GM19351 (cell line): Measurements from ENCODE around the gene UBE2D2.

Experiments
- ATAC-seq: cut with Tn5 transposase; IDR thresholded peaks from one replicate; pipeline ENCODE4 v1.9.1; 2021; ENCODE audit warnings: mild to moderate bottlenecking, moderate library complexity; ENCODE audit not compliant: unreplicated experiment

The UBE2D2 gene

DNA sequence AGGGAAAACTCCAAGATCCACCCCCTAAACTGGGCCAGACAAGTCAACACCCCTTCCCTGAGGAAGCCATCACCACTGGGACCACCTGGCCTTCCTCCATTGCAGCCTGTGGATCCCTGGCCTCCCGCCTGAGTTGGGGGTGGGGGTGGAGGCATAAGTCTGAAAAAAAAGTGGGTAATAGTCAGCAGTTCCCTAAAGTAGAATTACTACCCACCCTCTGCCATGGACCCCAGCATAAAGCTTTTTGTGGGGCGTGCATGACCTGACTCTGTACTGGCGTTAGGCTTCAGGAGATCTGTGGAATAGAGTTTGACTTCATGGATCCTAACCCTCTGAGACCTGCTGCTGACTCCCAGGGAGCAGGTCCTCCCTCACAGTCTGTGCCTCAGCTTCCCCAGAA lies 85.0 kb downstream of the UBE2D2 start:
- ATAC-seq = no peak

DNA sequence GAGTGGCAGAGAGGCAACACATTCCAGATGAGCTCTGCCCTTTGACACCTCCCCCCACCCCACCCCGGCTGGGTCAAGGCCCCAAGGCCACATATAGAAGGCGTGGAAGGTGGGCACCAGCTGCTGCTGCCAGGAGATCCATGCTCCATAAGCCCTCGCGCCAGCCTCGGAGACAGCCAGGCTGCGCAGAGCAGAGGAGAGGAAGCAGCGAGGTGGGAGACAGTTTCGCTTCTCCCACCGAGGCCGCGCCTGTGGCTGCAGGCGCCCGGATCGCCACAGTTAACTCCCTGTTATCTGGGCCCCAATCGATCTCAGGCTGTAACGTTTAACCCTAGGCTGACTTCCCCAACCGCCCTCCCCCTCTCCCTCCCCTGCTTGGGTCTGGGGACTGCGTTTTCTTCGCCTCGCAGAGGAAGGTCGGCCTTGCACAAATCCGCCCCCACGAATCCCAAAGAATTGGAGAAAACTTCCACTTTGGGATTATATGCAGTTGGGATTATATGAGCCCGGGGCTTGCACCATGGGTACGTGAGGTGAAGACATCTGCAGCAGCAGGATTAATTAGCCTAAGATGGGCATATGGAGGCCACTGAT lies 85.9 kb downstream of the UBE2D2 start:
- no peak for ATAC-seq

DNA sequence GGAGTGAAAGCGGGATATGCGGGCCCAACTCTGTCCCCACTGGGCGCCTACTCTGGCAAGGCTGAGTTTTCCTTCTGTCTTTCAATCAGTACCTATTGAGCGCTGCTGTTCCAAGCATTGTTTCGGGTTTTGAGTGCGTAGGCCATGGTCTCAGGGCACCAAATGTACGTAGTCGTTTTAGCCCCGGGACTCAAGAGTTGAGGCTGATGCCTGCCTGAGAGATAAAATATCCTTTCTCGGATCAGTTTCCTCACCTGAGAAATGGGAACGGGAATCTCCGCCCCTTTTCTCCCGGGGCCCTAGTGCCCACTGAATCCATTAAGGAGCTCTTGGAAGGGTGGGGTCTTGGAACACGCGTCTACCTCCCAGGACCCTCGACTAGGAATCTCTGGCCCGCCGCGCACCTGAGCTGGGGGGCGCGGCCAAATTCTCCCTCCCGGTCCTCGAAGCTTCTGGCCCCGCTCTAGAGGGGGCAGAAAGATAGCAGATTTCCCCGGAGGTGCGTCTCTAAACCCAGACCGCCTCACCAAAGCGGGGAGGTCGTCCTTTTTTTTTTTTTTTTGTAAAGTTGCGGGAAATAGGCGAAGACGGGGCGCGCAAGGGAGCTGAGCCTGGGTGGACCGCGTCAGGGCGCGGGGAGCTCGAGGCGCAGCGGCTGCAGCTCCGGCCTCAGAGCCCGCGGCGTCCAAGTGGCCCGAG lies 86.5 kb downstream of the UBE2D2 start:
- no peak for ATAC-seq

DNA sequence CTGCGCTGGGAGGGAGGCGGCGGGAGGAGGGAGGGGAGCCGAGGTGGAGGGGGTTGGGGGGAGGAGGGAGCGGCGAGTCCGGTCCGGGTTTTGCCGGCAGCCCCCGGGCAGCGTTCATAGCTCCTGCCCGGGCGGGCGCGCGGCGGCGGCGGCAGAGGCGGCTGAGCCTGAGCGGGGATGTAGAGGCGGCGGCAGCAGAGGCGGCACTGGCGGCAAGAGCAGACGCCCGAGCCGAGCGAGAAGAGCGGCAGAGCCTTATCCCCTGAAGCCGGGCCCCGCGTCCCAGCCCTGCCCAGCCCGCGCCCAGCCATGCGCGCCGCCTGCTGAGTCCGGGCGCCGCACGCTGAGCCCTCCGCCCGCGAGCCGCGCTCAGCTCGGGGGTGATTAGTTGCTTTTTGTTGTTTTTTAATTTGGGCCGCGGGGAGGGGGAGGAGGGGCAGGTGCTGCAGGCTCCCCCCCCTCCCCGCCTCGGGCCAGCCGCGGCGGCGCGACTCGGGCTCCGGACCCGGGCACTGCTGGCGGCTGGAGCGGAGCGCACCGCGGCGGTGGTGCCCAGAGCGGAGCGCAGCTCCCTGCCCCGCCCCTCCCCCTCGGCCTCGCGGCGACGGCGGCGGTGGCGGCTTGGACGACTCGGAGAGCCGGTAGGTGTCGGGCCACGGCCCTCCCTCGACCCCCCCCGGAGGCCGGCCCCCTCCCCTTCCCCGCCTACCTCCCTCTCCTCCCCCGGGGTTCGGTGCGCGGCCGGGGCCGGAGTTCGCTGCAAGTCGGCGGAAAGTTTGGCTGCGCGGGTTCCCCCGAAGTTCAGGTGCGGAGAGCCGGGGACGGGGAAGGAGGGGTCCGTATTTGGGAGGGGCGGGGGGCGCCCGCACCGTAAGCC lies 87.3 kb downstream of the UBE2D2 start, which contains the start of gene CXXC5:
Gene CXXC5 (plus strand): TSS at position 145 of the 877 bp plus-strand sequence. CDS start 32,175 bp downstream, outside the sequence.
- ATAC-seq = no peak

DNA sequence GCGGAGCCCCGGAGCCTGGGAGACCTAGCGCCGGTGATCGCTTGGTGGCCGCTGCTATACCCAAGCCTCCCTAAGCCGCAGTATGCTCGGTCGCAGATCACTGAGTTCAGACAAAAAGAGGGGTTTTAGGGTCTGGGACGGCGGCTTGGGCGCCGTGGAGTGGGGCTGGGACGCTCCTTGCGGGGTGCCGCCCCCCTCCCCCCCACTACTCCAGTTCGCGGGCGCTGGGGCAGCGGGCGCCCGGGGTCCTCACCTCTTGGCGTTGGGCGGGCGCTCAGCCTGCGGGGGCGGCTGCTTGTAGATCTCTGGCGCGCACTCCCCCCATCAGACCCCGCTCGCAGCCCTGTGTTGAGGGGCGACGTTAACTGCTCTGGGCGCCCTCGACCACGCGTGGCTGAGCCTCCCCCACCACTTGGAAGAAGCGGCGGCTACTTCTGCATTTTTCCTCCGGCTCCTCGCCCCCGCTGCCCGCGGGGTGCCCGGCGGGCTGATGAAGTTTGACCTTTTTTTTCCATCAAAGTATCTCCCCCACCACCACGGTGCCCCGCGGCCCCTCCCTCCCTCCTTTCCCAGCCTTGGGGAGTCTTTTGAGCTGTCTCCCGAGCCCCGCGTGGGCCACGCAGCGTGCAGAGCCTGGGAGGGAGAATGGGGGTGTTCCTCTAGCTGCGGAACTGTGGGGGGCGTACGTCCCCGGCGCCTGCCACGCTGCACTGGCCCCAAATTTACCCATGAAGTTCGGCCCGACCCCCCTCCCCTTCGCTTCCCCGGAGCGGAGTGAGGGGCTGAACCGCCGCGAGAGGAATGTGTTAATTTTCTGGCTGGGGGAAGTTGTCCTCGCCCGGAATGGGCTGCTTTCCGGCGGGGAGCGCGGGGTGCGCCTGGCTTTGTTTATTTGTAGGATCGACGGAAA lies 88.2 kb downstream of the UBE2D2 start:
- ATAC-seq = no peak

DNA sequence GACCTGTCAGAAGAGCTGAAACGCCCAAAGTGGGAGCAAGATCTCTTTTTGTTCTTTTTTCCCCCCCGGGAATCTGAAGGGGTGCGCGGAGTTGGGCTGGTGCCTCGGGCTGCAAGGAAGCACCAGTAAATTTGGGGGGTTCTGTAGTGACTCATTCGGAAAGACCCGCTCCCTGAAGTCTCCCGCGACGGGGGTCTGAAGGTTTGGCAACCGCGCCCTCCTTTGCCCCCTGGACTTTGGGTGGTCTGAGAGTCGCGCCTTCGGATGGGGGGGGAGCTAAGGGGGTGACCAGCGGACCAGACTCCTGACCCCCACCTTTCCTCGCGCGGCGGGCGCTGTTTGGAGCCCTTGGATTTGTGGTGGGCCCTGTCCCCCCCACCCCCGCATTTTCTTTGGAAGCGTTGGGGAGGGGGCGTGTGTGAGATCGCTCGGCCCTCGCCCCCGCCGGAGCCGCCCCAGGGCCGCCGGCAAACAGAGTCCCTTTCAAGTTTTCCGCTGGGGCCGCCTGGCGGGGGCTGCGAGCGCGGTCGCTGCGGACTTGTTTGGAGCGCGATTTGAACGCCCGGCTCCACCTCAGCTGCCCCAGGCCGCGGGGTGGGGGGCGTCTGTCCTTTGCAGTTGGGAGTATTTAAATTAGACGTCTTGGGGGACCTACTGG lies 89.0 kb downstream of the UBE2D2 start:
- no peak for ATAC-seq

DNA sequence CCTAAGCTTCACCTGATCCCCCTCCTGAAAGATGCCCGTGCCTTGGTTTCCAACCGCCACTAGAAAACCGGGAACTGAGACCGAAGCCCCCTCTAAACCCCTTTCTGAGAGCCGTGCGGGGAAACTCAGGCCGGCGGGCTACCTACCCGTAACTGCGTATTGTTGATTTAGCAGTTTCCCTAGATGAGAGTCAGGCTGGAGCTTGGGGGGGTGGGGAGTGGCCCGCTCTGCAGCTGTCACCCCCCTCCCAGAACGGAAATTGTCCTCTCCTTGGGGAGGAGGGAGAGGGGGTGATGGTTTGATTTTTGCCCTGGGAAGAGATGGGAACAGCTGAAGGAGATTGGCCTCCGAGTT lies 89.5 kb downstream of the UBE2D2 start:
- ATAC-seq = no peak

DNA sequence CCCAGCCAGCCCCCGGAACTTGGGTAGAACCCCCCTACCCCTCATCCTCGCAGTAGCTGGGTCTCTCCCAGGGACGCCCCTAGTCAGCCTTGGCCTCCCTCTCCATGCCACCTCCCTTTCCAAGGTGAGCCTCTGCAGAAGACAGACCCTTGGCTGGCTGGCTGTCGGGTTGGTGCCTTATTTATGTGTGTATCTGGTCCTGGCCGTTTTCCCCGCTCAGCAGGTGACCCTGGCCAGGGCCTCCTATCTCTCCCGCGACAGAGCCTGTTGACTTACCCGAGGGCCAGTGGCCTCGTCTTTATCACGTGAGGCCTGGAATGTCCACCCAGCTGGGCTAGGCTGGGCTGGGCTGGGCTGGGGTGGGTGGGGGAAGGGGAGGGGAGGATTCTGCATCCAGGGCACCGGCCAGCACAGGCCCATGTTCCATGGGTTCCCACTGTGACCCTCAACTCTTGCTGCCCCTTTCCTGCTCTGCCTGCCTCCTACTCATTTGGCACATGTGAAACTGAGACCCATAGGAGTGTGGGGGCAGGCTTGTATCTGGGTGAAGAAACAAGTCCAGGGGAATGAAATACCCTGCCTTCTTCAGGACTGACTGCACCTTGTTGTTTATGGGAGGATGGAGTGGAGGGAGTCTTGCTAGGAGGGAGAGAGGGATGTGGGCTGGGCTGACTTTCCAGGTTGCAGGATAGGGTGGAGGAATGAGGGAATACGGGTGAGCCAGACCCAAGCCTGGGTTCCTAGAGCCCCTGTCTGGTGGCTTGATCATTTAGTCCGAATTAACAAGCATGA lies 90.1 kb downstream of the UBE2D2 start:
- ATAC-seq = no peak

DNA sequence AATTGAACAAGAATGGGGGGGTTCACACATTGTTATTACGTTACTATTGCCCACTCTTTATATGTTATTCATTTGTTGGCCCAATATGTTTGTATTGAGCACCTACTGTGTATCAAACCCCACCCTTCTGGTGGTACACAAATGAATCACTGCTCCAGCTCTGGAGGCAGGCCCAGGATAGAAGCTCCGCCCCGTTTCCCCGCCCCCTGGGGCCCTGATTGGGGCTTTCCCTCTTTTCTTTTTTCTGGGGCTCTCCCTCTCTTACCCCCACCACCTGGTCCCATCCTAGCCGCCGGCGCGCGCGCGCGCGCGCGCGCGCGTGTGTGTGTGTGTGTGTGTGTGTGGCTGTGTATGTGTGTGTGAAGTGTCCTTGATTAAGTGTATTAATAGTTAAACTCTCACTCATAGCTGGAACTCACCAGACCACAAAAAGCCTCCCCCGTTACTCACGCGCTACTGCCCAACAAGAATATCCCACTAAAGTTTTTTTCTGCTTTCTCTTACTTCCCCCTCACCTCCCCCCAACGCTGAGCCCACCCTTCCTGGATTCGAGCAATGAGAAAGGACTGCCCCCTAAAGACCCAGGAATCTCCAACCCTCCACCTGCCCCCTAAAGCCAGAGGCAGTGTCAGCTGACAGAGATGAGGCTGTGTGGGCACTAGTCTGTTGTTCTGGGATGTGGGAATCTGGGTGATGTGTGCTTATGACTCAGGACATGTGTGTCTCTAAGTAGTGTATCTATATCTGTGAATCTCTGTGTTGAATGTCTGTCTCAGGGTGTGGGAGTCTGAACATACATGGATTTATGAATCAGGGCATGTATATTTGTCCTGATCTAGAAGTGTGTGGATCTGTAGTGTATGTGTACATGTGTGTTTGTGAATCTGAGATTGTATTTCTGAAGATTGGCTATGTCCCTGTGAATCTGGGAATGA lies 91.0 kb downstream of the UBE2D2 start:
- ATAC-seq = peak; percentile 34

DNA sequence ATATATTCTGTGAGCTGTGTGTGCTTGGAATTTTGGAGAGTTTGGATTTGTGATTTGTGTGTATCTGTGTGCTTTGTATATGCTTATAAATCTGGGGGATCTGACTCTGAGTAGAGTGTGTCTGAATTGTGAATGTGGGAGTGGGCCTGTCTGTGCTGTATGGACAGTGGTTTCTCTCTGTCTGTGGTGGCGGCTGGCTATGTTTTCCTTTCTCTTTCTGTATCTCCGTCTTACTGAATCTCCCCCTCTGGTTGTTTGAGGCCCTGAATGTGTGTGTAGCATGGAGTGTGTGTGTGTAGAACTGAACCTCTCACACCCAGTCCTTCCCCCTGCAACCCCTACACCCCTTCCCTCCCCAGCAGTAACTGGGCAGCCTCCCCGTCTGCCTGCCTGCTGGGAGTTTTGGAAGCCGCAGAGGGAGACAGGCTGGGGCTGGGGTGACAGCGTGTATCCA lies 91.7 kb downstream of the UBE2D2 start:
- peak; percentile 30 for ATAC-seq

DNA sequence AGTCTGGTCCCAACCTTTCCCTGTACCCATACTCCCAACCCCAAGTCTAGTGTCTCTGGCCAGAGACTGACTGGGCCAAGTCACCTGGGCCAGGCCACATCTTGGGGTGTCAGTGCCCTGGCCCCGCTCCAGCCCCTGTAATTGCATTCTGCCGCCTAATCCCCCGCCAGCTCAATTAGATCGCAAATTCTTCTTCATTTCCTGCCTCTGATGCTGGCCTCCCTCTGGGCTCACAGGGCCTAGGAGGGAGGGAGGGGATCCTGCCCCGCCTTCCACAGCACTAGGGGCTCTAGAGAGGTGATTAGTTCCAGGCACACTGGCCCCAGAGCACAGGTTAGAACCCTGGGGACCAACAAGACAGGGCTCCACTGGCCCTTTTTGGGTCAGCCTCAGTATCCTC lies 92.5 kb downstream of the UBE2D2 start:
- no peak for ATAC-seq

DNA sequence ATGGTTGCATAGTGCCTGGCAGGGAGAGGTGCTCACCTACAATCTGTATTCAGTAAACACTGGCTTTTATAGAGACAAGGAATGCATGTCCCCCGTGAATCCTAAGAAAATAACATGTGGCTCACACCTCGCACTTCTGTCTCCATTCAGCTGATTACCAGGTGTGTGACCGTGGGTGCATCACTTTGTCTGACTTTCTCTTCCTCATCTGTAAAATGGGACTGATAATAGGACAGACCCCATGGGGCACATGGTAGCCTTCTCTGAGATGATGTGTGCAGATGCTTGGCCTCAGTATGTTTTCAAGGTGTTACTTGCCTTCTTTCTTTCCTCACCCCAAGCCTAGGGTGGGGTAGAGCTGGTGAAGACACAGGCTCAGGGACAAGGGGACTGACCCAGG lies 93.3 kb downstream of the UBE2D2 start:
- ATAC-seq = no peak

DNA sequence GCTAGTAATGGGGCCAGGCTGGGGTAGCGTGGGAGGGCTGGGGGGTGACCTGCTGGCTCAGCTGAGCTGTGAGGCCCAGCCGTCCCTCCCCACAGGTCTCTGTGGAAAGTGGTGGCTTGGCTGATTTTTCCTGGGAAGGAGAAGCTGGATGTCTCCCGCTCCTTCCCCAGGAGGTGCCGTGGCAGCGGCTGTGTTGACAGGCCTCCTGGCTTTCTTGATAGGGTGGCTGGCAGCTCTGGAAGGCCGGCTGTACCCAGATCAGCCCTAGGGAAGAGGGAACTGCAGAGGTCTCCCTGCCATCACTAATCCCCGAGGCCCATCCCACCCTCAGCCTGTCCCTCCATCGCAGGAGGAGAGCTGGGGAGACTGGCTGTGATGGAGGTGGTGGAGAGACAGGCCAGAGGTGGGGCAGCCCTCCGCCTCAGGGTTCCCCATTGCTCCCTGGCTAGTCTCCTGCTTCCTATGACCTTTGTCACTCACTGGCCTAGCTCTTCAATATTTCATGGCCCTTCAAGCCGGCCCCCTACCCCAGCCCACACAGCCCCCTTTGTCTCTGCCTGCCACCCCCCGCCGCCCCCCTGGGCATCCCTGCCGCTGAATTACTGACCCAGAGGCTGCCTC lies 93.8 kb downstream of the UBE2D2 start:
- ATAC-seq = no peak

DNA sequence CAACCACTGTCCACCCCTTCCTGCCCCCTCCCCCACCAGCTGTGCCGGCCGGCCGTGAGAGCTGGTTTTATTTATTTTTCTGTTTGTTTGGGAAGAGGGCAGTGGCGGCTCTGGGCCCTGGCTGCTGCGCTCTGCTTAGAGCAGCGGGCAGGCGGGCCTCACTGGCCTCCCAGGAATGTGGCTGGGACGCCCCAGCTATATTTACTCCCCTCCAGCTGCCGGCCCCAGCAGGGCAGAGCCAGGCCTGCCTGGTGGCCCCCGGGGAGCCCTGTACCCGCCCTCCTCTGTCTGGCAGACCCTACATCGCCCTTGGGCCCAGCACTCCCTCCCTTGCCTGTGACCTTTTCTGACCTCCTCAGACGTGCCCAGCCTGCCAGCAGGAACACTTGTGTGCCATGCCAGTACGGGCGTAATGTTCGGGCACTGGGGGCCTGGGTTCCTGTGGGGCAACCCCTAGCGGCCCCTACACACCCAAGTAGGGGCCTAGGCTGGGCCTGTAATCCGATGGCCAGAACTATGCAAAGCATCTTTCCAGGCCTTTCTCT lies 94.7 kb downstream of the UBE2D2 start:
- no peak for ATAC-seq

DNA sequence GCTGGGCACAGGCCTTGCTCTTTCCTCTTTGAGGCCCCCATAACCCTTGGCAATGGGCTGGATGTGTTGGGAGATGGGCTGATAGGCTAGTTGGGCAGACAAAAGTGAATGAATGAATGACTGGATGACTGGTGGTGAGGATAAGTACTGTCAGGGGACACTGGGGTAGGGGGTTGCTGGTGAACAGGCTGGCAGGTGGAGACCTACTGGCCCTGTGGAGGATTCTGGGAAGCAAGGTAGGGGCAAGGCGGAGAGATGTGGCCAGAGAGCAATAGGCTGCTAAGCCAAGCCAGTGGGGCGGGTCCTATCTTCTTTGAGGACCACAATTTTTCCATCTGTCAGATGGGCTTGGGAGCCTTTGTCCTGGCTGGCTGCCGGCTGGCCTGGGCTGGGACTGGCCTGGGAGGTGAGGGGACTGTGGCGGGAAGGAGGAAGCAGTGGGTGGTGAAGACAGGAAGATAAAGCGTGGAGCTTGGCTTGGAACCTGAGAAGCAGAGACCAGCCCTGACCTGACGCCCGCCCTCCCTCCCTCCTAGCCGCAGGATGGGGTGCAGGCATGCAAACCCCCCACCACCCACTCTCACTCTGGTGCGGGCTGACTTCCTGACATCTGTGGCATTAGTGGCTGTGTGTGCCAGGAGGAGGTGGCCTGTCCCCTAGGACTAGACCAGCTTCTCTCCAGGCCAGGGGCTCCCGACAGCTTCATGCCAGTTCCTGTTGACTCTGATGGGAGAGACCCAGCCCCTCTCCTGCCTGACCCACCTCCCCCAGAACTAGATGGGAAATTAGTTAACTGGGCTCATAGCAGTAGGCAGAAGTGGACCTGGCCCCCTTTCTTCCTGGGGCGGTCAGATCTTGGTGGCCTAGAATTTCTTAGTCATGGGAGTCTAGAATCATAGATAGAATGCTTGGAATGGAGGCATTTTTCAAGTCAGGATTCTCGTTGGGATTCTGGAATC lies 96.5 kb downstream of the UBE2D2 start:
- ATAC-seq = no peak

DNA sequence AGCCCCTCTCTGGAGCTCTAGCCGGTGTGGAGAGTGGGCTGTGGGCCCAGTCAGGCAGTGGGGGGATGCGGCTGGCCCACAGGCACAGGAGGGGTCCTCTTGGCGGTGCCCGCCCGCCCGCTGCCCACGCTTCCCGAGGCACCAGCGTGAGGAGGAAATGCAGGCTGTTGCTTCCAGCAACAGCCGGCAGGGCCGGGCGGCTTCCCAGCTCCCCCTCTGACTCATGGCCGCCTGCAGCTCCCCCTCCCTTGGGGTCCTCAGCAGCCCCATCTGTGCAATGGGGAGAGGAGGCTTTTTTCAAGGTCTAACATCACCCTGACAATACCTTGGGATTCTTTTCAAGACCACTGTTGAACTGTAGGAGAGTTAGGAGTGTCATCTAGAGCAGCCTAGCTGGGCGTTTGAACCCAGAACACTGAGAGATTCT lies 97.4 kb downstream of the UBE2D2 start:
- no peak for ATAC-seq
